HepG2 (cell line): ENCODE measurements around the gene MAP2K7. TPM values are rescaled to one million over a fixed set of nuclear protein-coding genes. Genes with fewer than 3 reads are reported as not detected.

Experiments used
- AGO2 ChIP-seq: fragments of 200-400 bp; formaldehyde crosslinking; optimal IDR thresholded peaks from 2 replicates; pipeline ENCODE3; 2017; ENCODE audit warnings: mild to moderate bottlenecking, low read depth, low read length, moderate library complexity
- ATAD3A ChIP-seq: sonication (generic); formaldehyde crosslinking; IDR thresholded peaks from 2 replicates; pipeline ENCODE4 v1.4.0; 2020; ENCODE audit warnings: missing genetic modification reagents
- CBFB ChIP-seq: sonication (generic); formaldehyde crosslinking; IDR thresholded peaks from 2 replicates; pipeline ENCODE4 v1.4.0; 2020; ENCODE audit warnings: missing genetic modification reagents
- CBX1 ChIP-seq: IDR thresholded peaks from one replicate; pipeline ENCODE4 v1.6.1; 2016; ENCODE audit warnings: antibody characterized with exemption, low read depth
- E2F1 ChIP-seq: sonication (generic); formaldehyde crosslinking; IDR thresholded peaks from 2 replicates; pipeline ENCODE4 v1.5.0; 2020; ENCODE audit warnings: missing genetic modification reagents
- EED ChIP-seq: sonication (generic); formaldehyde crosslinking; IDR thresholded peaks from 2 replicates; pipeline ENCODE4 v1.5.0; 2020; ENCODE audit warnings: mild to moderate bottlenecking, missing genetic modification reagents
- ELK4 ChIP-seq: sonication (generic); formaldehyde crosslinking; IDR thresholded peaks from 2 replicates; pipeline ENCODE4 v1.9.0; 2021; ENCODE audit warnings: missing genetic modification reagents, borderline replicate concordance
- FIP1L1 ChIP-seq: fragments of 200-400 bp; formaldehyde crosslinking; IDR thresholded peaks from 2 replicates; pipeline ENCODE4 v1.6.1; 2018; ENCODE audit warnings: low read depth, mild to moderate bottlenecking, low read length, moderate library complexity, borderline replicate concordance; ENCODE audit not compliant: insufficient read depth
- FOXP4 ChIP-seq: sonication (generic); formaldehyde crosslinking; IDR thresholded peaks from 2 replicates; pipeline ENCODE4 v1.4.0; 2020; ENCODE audit warnings: missing genetic modification reagents
- KMT2A ChIP-seq: sonication (generic); formaldehyde crosslinking; IDR thresholded peaks from 2 replicates; pipeline ENCODE4 v1.4.0; 2020; ENCODE audit warnings: missing genetic modification reagents
- PRDM10 ChIP-seq: sonication (generic); formaldehyde crosslinking; IDR thresholded peaks from 2 replicates; pipeline ENCODE4 v1.4.0; 2020; ENCODE audit warnings: low read depth, missing genetic modification reagents
- RXRA ChIP-seq: sonication (generic); formaldehyde crosslinking; IDR thresholded peaks from 2 replicates; pipeline ENCODE4 v1.5.1; 2020; ENCODE audit warnings: missing genetic modification reagents
- ZGPAT ChIP-seq: IDR thresholded peaks from 2 replicates; pipeline ENCODE4 v1.6.1; 2016; ENCODE audit warnings: mild to moderate bottlenecking
- ZMAT3 ChIP-seq: sonication (generic); formaldehyde crosslinking; conservative IDR thresholded peaks from 2 replicates; pipeline ENCODE4 v1.7.0; 2021; ENCODE audit warnings: missing genetic modification reagents
- ZNF644 ChIP-seq: IDR thresholded peaks from 2 replicates; pipeline ENCODE4 v1.6.1; 2016; ENCODE audit warnings: low read depth
- ZNF75D ChIP-seq: sonication (generic); formaldehyde crosslinking; IDR thresholded peaks from 2 replicates; pipeline ENCODE4 v1.8.1; 2023; ENCODE audit warnings: missing genetic modification reagents, mild to moderate bottlenecking, borderline replicate concordance
- ZNF761 ChIP-seq: sonication (generic); formaldehyde crosslinking; conservative IDR thresholded peaks from 2 replicates; pipeline ENCODE4 v1.4.0; 2020; ENCODE audit warnings: mild to moderate bottlenecking, missing genetic modification reagents
- ZSCAN21 ChIP-seq: sonication (generic); formaldehyde crosslinking; IDR thresholded peaks from 2 replicates; pipeline ENCODE4 v1.8.0; 2022; ENCODE audit warnings: mild to moderate bottlenecking, missing genetic modification reagents, moderate library complexity, borderline replicate concordance
- polyA plus RNA-seq, 8 experiments: library from polyadenylated mRNA; depleted of rRNA in 3 of 8; stranded (reverse) in 7 of 8; unstranded in 1 of 8; fragments of >200 nt; fragmentation: Illumina TruSeq in 4 of 8; extraction: Trizol in 4 of 8; gene quantifications; 2 replicates each; pipeline versions ENCODE4 v1.2.1 to v1.2.3, GENCODE V29; 2011 to 2016; ENCODE audit warnings: low read depth in 4 of 8, missing spikeins in 1 of 8, mixed read lengths in 1 of 8; ENCODE audit not compliant: insufficient read depth in 1 of 8
- total RNA-seq, 5 experiments: library from RNA; depleted of rRNA; stranded (reverse); fragments of >200 nt; fragmentation: Illumina TruSeq; extraction: Trizol; gene quantifications; 2 replicates each; pipeline ENCODE4 v1.2.3, GENCODE V29; 2016; ENCODE audit warnings: low read depth in 1 of 5

Gene MAP2K7
- total and polyA plus RNA-seq, 2 of the 13 experiments (the other 11 are each of a cell fraction or from before 2014, with no cell fraction given), result 9.0 to 10.8 TPM

GRCh38 chr19:7920519-7921301 is 17.0 kb downstream of the MAP2K7 start (continued):
- TF ChIP-seq ZGPAT (CRISPR knock-in tag), result peak; percentile 9; the same call in 1 of the 2 replicates
- TF ChIP-seq ZNF644 (CRISPR knock-in tag), result no peak
- TF ChIP-seq CBFB (CRISPR knock-in tag), result no peak
- no peak for TF ChIP-seq ELK4 (CRISPR knock-in tag)
- no peak for TF ChIP-seq E2F1
- no peak for TF ChIP-seq FOXP4
- TF ChIP-seq EED (CRISPR knock-in tag), result 0 out of 2 replicates have a peak, but pooled peaks have one; percentile 35
- TF ChIP-seq AGO2, result peak; percentile 29
- no peak for TF ChIP-seq ATAD3A (CRISPR knock-in tag)
- no peak for TF ChIP-seq RXRA (CRISPR knock-in tag)
- no peak for TF ChIP-seq CBX1
- TF ChIP-seq KMT2A (CRISPR knock-in tag), result no peak
- TF ChIP-seq ZSCAN21 (CRISPR knock-in tag), result 0 out of 2 replicates have a peak, but pooled peaks have one; percentile 21
- no peak for TF ChIP-seq ZMAT3
- no peak for TF ChIP-seq PRDM10 (CRISPR knock-in tag)
- no peak for TF ChIP-seq FIP1L1
- TF ChIP-seq ZNF761 (CRISPR knock-in tag), result 0 out of 2 replicates have a peak, but pooled peaks have one; percentile 9
- TF ChIP-seq ZNF75D (CRISPR knock-in tag), result no peak
